ENCODE results near the gene CPA1.

DNA sequence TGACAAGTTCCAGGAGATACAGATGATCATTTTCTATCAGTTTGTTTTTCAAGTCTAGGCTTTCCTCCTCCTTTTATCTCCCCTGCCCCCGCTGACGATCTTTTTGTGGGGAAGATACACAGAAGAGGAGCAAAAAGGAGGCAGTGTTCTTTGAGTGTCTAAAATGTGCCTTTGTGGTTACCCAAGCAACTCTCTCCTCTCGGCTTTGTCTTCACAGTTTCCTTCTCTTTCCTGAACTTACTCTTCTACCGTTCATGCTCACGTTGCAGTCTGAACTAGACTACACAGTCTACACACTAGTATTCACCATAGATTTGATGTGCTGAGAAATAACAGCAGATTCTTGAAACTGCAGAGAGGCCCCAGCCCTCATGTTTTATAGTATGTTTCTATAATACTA lies 36.9 kb downstream of the CPA1 start:
- TF ChIP-seq, protein P1, sequence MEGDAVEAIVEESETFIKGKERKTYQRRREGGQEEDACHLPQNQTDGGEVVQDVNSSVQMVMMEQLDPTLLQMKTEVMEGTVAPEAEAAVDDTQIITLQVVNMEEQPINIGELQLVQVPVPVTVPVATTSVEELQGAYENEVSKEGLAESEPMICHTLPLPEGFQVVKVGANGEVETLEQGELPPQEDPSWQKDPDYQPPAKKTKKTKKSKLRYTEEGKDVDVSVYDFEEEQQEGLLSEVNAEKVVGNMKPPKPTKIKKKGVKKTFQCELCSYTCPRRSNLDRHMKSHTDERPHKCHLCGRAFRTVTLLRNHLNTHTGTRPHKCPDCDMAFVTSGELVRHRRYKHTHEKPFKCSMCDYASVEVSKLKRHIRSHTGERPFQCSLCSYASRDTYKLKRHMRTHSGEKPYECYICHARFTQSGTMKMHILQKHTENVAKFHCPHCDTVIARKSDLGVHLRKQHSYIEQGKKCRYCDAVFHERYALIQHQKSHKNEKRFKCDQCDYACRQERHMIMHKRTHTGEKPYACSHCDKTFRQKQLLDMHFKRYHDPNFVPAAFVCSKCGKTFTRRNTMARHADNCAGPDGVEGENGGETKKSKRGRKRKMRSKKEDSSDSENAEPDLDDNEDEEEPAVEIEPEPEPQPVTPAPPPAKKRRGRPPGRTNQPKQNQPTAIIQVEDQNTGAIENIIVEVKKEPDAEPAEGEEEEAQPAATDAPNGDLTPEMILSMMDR (IDR thresholded peaks at IDR 0.05 in 8 of 11, conservative IDR thresholded peaks at IDR 0.05 in 3 of 11) = no peak
- TF ChIP-seq POLR2AphosphoS5 (IDR thresholded peaks at IDR 0.05) (no peak), POLR2A (IDR thresholded peaks at IDR 0.05) (no peak)
